Hematopoietic multipotent progenitor cell treated with erythropoietin and hydrocortisone succinate and interleukin-3 and kit ligand, for 8 days (in vitro differentiated cells): ENCODE data around the gene ACOX3.
A peak's percentile ranks its signal among the peaks of the same experiment; 100 is the strongest.
"Not testable (repeated sequence)": the region's sequence is repeated elsewhere in the genome, so short reads cannot be mapped to it uniquely, and the experiment has no call there.

Source experiments
- DNase-seq: peaks from one replicate; pipeline ENCODE4 v3.0.0-alpha.2; 2015

ACOX3 gene

GRCh38 chr4:8403976-8404375 is 36.5 kb downstream of the ACOX3 start:
- no peak for DNase-seq

GRCh38 chr4:8403173-8403753 is 37.3 kb downstream of the ACOX3 start:
- peak; percentile 63 for DNase-seq

- no peak for DNase-seq
These were observed 37.9 kb downstream of the ACOX3 start for GRCh38 chr4:8402640-8403039.

GRCh38 chr4:8402181-8402597 is 38.3 kb downstream of the ACOX3 start:
- no peak for DNase-seq

GRCh38 chr4:8401665-8402064 is 38.9 kb downstream of the ACOX3 start:
- no peak for DNase-seq

- no peak for DNase-seq
These were observed 39.7 kb downstream of the ACOX3 start for GRCh38 chr4:8400632-8401325.

- DNase-seq, result no peak
These were observed 41.2 kb downstream of the ACOX3 start for GRCh38 chr4:8399298-8399697.

- DNase-seq, result no peak
These were observed 42.2 kb downstream of the ACOX3 start for GRCh38 chr4:8398347-8398746.

- DNase-seq, result no peak
These were observed 43.6 kb downstream of the ACOX3 start for GRCh38 chr4:8396762-8397406.

- no peak for DNase-seq
These were observed 44.8 kb downstream of the ACOX3 start for GRCh38 chr4:8395504-8396296.

GRCh38 chr4:8394806-8395205 is 45.7 kb downstream of the ACOX3 start:
- DNase-seq, result no peak

- no peak for DNase-seq
These were observed 46.4 kb downstream of the ACOX3 start for GRCh38 chr4:8394061-8394519.

- no peak for DNase-seq
These were observed 46.9 kb downstream of the ACOX3 start for GRCh38 chr4:8393593-8394038.

- no peak for DNase-seq
These were observed 47.8 kb downstream of the ACOX3 start for GRCh38 chr4:8392591-8393190.

- DNase-seq, result no peak
These were observed 48.6 kb downstream of the ACOX3 start for GRCh38 chr4:8391972-8392371.

- DNase-seq, result no peak
These were observed 49.5 kb downstream of the ACOX3 start for GRCh38 chr4:8391071-8391470.

GRCh38 chr4:8390577-8390976 is 49.9 kb downstream of the ACOX3 start:
- DNase-seq, result no peak

- no peak for DNase-seq
These were observed 52.0 kb downstream of the ACOX3 start for GRCh38 chr4:8388528-8388870.

GRCh38 chr4:8387615-8388527 is 52.7 kb downstream of the ACOX3 start:
- no peak for DNase-seq

GRCh38 chr4:8387194-8387593 is 53.3 kb downstream of the ACOX3 start:
- DNase-seq, result no peak

GRCh38 chr4:8386731-8387130 is 53.8 kb downstream of the ACOX3 start:
- no peak for DNase-seq

GRCh38 chr4:8386131-8386530 is 54.4 kb downstream of the ACOX3 start:
- DNase-seq, result not testable (repeated sequence)
